Measurements from ENCODE around the gene GP5. TPM values are rescaled to one million over a fixed set of nuclear protein-coding genes. Genes with fewer than 3 reads are reported as not detected.

Gene GP5, protein sequence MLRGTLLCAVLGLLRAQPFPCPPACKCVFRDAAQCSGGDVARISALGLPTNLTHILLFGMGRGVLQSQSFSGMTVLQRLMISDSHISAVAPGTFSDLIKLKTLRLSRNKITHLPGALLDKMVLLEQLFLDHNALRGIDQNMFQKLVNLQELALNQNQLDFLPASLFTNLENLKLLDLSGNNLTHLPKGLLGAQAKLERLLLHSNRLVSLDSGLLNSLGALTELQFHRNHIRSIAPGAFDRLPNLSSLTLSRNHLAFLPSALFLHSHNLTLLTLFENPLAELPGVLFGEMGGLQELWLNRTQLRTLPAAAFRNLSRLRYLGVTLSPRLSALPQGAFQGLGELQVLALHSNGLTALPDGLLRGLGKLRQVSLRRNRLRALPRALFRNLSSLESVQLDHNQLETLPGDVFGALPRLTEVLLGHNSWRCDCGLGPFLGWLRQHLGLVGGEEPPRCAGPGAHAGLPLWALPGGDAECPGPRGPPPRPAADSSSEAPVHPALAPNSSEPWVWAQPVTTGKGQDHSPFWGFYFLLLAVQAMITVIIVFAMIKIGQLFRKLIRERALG
- under 1 TPM; 0.54 to 0.78 (median 0.65) TPM for polyA plus RNA-seq (ENCODE audit: insufficient read depth in 1 of 5, insufficient read length in 5 of 5, low replicate concordance in 1 of 5)
- long read RNA-seq, donor 1, result 0 reads
- long read RNA-seq, donor 2, result 0 reads
- long read RNA-seq, donor 3, partial matches to known transcripts, result 0 of 1 reads
- long read RNA-seq, donor 3, other reads (novel, unspliced or antisense), result 0 of 1 reads
- long read RNA-seq, donor 4, result 0 reads
- long read RNA-seq, donor 5, result 0 reads
- long read RNA-seq, donor 6, partial matches to known transcripts, result 0 of 1 reads
- long read RNA-seq, donor 6, other reads (novel, unspliced or antisense), result 0 of 1 reads
- long read RNA-seq, donor 7, partial matches to known transcripts, result 0 of 3 reads
- long read RNA-seq, donor 7, other reads (novel, unspliced or antisense), result 0 of 3 reads
- long read RNA-seq, donor 8, result 0 reads

DNA sequence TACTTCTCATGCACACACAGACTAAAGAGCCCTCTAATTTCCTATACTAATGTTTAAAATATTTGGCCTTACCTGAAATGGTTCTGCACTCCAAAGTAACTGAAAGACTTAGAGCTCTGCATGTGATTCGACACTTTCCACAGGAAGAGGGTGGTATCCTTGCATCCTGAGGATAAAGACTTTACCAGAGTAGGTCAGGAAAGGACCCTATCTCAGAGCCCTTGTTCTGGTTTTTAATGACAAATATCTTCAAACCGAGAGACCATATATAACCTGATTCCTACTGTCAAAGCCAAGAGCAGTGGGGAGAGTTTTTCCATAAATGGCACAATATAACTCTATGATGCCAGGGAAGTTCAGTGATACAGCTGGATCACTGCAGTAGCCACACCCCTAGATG lies at the start of gene GP5:
GP5 (minus strand) TSS at position 101 of the 400 bp plus-strand sequence. CDS start 984 bp downstream, outside the sequence.
- no peak for DNase-seq

DNA sequence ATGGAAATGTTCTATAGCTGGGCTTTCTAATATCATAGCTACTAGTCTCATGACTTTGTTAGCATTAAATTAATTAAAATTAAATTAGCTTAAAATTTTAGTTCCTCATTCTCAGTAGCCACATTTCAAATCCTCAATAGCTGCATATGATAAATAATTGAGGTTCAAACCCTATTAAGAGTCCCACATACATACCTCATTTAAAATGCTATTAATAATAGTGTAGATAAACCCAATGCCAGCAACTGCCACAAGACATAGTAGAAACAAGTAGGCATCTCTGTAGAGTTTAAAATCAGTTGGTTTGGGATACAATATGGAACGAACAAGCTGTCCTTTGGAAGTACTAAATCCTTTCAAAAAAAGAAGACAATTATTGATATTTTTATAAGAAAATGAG lies 48.6 kb upstream of the GP5 start:
- DNase-seq, result no peak

DNA sequence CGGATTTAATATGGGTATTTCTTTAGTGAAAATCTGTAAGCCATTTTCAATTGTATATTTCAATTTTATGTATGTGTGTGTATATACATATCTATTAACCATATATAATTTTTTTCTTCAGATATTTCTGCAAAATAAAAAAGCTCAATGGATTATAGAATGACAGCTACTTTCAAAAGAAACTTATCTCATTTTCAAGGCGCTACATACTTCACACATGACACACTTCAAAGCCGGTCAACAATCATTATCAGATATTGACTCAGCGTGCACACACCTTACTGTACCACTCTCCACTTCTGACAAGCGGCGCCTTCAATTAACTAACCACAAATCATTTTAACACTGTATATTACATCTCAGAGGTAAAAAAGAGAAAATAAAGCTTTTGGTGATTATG lies 48.1 kb upstream of the GP5 start:
- no peak for DNase-seq

DNA sequence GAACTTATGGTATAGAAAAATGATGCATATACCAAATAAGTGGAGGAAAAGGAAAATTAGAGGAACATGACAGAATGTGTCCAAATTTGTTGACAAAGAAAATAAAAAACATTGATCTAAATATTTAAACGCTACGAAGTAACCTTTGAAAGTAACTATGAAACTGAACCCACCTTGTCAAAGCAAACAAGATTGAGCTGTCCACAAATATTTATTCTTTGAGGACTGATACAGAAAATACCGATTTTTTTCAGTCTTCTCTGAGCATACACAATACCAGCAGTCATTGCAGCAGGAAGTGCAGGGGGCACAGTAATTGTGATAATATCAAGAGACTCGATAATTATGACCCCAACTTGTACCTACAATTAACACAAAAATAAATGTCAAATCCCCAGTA lies 47.7 kb upstream of the GP5 start:
- DNase-seq, result no peak

DNA sequence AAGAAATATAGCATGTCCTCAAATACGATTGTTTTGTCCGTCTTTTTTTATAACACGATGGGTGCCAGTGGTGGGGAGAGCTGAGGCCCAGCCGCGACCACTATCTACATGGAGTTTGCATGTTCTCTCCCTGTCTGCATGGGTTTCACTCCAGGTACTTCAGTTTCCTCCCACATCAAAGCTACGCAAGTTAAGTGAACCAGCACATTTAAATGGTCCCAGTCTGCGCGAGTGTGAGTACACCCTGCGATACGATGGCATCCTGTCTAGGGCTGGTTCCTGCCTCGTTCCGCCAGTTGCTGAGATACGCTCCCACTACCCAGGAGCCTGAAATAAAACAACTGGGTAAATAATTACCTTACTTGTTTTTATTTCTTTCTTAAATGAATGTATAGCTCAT lies 47.1 kb upstream of the GP5 start:
- DNase-seq, result no peak

DNA sequence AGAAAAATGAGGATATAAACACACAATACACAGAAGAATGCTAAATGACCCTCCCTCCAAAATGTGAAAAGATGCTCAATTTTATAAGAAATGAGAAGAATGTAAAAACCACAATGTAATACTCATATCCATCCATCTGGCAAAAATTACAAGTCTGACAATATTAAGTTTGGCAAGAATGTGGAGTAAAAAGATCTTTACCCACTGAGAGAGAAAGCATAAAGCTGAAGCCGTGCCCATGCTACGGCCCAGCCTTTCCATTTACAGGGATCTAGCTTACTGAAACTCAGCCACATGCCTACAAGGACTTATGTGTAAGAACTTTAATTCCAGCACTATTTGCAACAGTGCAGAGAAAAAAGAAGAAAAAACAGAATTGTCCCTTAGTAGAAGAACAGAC lies 44.8 kb upstream of the GP5 start:
- DNase-seq, result no peak

DNA sequence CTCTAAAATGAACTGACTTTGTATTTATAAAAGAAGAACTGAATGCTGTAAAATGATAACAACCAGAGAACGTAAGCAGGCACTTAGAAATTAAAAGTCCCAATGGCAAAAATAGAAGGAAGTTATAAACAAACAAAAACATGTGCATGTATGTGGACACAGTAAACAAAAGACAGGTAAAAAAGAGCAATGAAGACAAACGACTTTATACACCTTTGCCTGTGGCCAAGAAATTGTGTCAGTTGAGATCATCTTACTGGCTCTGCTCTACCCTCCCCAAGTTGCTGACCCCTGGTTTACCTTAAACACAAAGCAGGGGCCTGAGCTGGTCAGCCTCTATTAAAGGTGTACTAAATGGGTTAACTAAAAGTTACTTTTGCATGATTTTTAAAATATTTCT lies 41.7 kb upstream of the GP5 start:
- no peak for DNase-seq

DNA sequence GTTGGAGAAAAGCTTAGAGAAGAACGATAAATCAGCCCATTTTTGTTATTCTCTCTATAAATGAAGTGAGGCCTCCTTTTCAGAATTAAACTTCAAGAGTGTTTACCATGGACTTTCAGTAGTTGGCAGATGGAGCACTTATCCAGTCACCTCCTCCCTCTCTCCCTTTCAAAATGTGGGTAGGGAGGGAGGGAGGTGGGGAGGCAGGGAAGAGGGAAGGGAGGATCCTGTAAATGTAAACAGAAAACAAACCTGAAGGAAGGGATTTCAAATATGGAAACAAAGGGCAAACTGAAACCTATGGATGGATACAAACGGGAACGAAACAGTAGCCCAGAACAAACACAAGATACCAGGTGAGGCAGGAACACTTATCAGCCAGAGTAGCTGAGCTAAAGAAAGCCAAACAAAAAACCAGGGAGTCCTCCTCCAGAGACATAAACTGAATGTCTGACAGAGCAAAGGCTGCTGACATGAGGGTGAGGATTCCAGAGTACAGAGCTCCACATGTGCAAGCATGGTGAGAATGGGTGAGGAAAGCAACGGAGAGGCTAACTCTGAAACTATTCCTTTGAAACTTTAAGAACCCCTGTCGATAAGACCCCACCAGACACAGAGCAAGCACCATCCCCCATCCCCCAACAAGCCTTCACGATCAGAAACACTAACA lies 41.0 kb upstream of the GP5 start:
- DNase-seq, result no peak

DNA sequence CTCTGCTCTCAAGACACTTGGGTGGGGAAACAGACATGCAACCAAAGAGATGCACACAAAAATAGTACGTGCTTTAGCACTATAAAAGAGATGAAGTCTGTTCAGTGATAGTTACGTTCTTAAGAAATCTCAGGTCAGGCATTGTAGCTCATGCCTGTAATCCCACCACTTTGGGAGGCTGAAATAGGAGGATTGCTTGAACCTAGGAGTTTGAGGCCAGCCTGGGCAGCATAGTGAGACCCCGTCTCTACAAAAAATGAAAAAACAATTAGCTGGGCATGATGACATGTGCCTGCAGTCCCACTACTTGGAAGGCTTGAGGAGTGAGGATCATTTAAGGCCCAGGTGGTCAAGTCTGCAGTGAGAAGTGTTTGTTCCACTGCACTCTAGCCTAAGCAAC lies 35.4 kb upstream of the GP5 start:
- DNase-seq, result no peak

DNA sequence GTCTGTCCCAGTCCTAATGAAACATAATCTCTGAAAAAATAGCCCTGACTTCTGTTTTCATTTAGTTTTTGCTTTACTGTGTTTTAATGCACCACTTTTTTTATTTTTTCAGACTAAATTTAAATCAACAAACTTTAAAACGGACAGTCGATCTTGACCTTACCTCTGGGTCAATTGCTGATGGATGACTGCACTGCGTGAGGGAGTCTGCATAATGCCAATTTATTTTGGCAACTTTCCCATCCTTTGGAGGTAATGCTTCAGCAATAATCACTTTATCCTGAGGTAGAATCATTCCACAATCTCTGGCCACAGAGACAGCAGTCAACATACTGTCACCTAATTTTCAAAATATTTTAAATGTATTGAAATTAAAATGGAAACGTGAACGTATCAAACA lies 32.5 kb upstream of the GP5 start:
- no peak for DNase-seq

DNA sequence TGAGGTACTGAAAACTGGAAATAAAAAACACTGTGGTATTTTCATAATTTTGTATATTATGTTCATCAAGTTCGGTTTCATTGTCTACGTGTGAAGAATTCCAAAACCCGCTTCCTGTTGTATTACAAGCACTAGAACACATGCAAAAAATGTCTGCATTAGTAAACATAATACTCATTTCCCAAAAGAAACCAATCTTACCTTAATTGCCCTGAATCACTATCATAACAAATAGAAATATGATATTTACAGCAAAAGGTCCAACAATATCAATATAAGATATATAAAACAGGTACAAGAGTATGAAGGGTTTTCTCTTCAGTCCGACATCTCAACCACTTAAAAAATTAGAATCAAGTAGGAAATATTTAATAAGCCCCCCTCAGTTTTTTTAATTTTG lies 26.3 kb upstream of the GP5 start:
- no peak for DNase-seq

DNA sequence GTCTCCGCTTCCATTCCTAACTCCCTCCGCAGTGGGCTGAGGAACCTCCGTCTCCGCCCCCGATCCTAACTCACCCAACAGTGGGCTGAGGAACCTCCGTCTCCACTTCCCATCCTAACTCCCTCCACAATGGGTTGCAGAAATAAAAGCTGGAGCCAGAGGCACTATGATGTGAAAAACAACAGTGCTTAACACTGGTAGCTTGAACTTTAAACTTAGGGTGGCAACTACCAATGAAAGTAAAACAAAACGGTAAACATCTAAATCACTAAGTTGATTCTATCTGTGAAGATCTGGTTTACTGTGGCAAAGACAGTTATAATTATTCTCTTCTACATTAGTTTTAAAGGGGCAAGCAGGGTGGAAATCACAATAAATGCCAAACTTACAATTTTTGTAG lies 25.9 kb upstream of the GP5 start:
- no peak for DNase-seq

DNA sequence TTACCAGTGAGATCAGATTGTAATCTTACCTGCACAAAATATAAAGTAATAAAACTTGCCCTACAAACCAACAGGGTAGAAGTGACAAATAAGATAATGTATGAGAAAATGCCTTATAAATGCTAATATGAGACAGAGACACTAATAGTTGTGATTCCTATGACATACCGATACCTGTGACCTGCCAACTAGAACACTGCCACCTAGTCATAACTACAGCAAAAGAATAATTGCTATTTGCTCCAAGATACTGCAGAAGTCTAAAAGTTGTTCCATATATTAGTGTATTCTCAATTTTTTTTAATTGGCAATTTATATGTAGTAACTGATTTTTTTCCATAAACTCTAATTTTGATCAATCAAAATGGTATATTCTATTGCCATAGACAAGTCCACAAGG lies 25.3 kb upstream of the GP5 start:
- DNase-seq, result no peak

DNA sequence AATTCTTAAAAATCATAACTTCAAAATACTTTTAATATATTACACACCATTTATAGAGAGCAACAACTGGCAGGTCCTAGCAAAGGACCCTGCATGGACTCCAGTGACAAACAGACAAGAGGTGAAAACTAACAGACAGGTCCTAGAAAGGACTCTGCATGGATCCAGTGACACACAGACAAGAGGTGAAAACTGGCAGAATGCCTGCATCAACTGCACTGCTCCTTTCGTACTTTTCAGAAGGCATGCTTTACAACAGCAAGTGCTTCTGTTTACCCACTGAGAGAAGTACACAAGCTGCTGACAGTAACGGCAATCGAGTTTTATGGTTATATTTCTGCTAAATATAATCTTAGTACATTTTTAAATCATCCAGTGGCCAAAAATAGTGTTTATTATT lies 24.3 kb upstream of the GP5 start:
- DNase-seq, result no peak

DNA sequence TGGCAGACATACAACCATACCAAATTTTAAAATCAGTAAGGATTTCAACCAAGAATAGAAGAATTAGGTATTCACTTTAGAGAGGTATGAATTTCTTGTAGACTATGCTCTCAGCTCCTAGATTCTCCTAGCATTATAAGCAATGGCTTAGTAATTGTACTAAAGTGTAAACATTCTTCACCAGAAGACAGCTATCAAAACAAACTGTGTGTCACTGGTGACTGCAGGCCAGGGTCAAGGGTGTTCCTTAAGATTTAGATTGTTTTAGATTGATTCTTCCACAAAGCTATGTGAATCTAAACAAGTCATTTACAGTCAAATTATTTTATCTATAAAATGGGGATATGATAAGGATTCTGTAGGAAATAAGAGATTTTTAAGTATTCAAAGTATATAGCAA lies 23.1 kb upstream of the GP5 start:
- DNase-seq, result no peak

DNA sequence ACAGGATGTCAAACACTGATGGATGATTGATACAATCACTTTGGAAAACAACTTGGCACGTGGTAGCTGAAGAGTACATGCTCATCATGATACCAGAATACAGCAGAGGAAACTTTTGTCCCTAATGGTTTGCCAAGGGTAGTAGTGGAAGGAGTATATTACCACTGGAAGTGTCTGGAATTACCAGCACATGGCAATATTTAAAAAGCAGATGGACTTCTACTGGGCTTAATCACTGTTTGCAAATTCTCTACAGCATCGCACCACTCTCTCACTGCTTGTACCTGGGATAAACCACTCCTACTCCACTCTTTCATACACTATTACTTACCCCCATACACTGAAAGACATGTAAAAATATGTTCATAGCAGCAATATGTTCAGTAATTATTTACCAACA lies 19.6 kb upstream of the GP5 start:
- no peak for DNase-seq

DNA sequence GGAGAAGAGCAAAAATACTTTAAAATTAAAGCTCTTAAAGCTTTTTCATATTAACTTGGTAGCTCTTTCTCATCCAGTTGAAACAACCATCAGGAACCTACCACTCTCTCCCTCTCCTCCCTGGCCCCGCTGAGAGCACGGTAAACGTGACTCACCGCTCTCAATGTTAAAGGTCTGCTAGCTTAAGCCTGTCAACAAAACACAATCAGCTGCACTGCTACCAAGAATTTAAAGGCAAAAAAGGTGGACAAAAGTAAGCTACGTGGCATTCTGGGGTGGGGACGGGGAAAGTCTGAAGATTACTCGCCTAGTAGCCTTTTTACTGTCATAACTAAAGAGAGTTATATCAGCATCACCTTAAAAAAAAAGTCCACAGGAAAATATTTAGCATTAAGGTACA lies 8.4 kb upstream of the GP5 start:
- no peak for DNase-seq

DNA sequence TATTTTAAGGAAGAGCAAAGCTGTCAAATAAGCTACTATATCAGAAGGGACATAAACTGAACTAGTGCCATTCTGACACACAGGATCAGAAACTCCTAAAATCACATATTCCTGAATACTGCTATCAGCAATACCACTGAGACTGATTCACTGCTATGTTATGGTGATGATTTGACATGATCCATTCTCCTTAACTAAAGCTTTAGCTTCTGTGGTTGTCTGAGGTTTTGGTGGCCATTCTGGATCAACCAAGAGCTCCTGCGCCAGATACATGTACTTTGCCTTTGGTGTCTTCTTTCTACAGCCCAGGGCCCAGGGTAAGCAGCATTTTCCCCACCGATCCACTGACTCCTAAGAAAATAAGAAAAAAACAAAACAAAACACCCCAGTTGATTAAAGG lies 6.7 kb upstream of the GP5 start:
- DNase-seq, result no peak

DNA sequence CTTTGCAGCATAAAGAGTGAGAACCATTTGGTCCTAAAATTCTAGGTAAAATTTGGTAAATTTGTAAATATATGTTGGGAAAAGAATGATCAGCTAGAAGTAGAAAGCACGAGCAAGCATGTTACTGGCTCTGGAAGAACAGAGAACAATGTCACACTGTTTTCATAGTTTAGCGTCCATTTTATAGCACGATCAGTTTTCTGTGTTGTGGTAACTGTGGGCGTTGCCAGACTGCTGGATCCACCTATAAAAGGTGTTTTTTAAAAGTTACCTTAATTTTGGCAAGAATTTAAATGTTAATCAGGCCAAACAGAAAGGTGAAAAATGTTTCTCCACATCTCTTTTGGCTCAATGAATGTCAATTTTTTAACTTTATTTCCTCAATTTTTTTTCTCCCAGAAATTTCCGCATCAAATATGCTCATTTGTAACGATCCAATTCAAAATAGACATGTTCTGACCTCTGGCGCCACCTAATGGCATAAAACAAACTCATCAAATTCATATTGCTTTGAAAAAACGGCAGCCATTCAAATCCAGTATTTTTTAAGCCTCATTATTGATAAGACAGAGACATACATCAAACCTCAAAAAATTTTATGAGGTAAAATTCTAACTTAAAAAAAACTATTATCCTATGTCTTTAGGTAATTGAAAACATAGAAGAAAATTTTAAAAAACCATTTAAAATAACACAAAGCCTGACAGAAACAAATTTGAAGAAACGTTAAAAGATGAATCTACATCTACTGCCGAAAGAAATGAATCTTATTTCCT lies 5.5 kb upstream of the GP5 start:
- peak in 1 of 2 donors; percentile 40 for DNase-seq

DNA sequence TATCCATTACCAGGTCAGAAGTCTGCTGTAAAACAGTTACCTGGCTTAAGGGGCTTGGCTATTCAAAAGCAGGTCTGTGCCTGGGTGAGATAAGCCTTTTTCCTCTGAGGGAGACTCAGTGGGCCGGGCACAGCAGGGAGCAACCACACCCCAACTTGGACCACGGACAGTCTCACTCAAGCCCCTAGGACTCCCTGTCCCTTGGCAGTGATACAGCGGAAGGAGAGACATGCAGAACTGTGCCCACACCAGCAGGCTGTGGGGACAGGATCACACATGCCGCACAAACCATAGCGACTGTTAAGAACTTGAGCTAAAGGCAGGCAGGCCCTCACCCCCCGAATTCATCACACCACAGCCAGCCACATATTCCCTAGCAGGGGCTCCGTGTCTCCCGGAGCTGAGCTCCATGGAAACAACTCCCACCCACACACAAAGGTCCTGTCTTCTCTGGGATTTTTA lies 2.8 kb upstream of the GP5 start:
- no peak for DNase-seq

DNA sequence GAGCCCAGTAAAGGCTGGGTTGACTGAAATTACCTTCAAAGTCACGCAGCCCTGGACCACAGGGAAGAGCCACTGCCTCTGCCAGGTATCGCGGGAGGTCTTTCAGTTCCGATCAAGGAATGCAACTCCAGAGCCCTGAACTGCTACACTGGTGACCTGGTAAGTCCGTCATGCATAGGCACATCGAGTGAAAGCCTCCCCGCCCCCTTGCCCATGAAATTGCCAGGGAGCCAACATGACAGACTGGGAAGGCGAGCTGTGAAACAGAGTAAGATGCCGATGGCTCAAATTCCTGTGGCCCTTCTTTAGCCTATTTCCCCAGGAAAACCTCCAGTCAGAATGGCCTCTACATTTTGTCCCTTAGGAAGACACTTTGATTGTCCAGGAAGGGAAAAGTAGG lies 2.3 kb upstream of the GP5 start:
- no peak for DNase-seq
